SK-N-SH treated with all-trans-retinoic acid at 6 μM for 48 hours (cell line): ENCODE measurements around the gene CDK5RAP2.

Experiments
- CSDC2 ChIP-seq: fragments of 250-450 bp; sonication (Bioruptor Pico); IDR thresholded peaks from 2 replicates; pipeline ENCODE4 v1.5.0; 2020; ENCODE audit warnings: mild to moderate bottlenecking, moderate library complexity
- ZFP3 ChIP-seq: fragments of 250-450 bp; sonication (Bioruptor Pico); IDR thresholded peaks from 2 replicates; pipeline ENCODE4 v1.5.0; 2020; ENCODE audit warnings: mild to moderate bottlenecking, moderate library complexity
- ZNF70 ChIP-seq: fragments of 450-650 bp; formaldehyde crosslinking; IDR thresholded peaks from 2 replicates; pipeline ENCODE4 v1.5.0; 2020; ENCODE audit warnings: mild to moderate bottlenecking, moderate library complexity
- TF ChIP-seq, protein P1 (sequence below): fragments of 250-450 bp; sonication (Bioruptor Pico); IDR thresholded peaks from 2 replicates; pipeline ENCODE4 v1.5.1; 2021; ENCODE audit warnings: mild to moderate bottlenecking, moderate library complexity

DNA sequence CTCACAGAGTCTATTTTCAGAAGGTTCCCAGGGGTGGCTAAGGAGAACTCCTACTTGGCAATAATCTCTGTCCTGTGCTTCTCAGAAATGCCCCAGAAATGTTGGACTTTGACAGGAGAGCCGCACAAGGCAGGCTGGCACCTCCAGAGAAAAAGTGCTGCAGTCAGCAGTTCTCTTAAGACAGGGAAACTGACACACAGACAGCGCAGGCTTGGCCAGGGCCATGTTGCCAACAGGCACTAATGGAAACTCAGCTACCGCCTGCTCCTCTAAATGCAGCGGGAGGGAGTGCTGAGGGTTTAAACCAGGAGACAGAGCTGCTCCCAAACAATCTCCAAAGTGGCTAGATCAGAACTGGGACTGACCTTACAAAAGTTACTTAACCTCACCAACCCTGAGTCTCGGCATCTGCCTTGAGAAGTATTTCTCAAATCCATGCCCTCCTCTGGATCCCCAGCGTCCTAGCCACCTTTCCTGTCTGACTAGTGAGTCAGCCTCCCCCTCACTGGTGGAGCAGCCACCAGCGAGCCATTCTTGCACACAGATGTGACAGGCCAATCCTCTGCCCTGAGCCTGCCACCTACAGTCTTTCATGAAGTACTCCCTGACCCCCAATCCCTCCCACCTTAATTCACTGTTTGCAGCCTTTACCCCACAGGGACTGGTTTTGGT, 186.4 kb downstream of the CDK5RAP2 start:
- TF ChIP-seq, protein P1, sequence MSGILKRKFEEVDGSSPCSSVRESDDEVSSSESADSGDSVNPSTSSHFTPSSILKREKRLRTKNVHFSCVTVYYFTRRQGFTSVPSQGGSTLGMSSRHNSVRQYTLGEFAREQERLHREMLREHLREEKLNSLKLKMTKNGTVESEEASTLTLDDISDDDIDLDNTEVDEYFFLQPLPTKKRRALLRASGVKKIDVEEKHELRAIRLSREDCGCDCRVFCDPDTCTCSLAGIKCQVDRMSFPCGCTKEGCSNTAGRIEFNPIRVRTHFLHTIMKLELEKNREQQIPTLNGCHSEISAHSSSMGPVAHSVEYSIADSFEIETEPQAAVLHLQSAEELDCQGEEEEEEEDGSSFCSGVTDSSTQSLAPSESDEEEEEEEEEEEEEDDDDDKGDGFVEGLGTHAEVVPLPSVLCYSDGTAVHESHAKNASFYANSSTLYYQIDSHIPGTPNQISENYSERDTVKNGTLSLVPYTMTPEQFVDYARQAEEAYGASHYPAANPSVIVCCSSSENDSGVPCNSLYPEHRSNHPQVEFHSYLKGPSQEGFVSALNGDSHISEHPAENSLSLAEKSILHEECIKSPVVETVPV (CRISPR knock-in tag), result no peak
- TF ChIP-seq ZNF70 (CRISPR knock-in tag) (no peak), ZFP3 (CRISPR knock-in tag) (no peak), CSDC2 (CRISPR knock-in tag) (no peak)
